A172 (cell line): ENCODE measurements around the gene EMILIN3. TPM values are rescaled to one million over a fixed set of nuclear protein-coding genes. Genes with fewer than 3 reads are reported as not detected.

Source experiments
- DNase-seq: peaks from one replicate; pipeline ENCODE4 v3.0.0-alpha.2; 2015; ENCODE audit warnings: low spot score
- total RNA-seq: library from RNA; depleted of rRNA; stranded (reverse); fragments of >200 nt; shearing (Covaris generic); gene quantifications from 2 replicates; pipeline ENCODE4 v1.2.3, GENCODE V29; 2014

The EMILIN3 gene
- total RNA-seq, 1 experiment from 2014 or later: not detected

- DNase-seq: no peak
Observed at GRCh38 chr20:41364236-41364855, 2.3 kb downstream of the EMILIN3 start.

GRCh38 chr20:41363601-41364000 is 3.0 kb downstream of the EMILIN3 start:
- no peak for DNase-seq

- no peak for DNase-seq
Observed at GRCh38 chr20:41362748-41363140, 3.9 kb downstream of the EMILIN3 start.

GRCh38 chr20:41361757-41362747 is 4.6 kb downstream of the EMILIN3 start:
- no peak for DNase-seq

GRCh38 chr20:41360831-41361756 is 5.5 kb downstream of the EMILIN3 start:
- DNase-seq: no peak

GRCh38 chr20:41359541-41360011 is 7.0 kb downstream of the EMILIN3 start:
- no peak for DNase-seq

- no peak for DNase-seq
Observed at GRCh38 chr20:41358717-41359116, 7.9 kb downstream of the EMILIN3 start.

- no peak for DNase-seq
Observed at GRCh38 chr20:41358230-41358629, 8.4 kb downstream of the EMILIN3 start.

- DNase-seq: no peak
Observed at GRCh38 chr20:41357424-41358163, 9.0 kb downstream of the EMILIN3 start.

- no peak for DNase-seq
Observed at GRCh38 chr20:41356951-41357350, 9.7 kb downstream of the EMILIN3 start.

- no peak for DNase-seq
Observed at GRCh38 chr20:41355598-41356203, 10.9 kb downstream of the EMILIN3 start.

- no peak for DNase-seq
Observed at GRCh38 chr20:41355192-41355591, 11.4 kb downstream of the EMILIN3 start.

GRCh38 chr20:41353530-41353929 is 13.1 kb downstream of the EMILIN3 start:
- no peak for DNase-seq

GRCh38 chr20:41352666-41353065 is 14.0 kb downstream of the EMILIN3 start:
- no peak for DNase-seq

GRCh38 chr20:41352106-41352505 is 14.5 kb downstream of the EMILIN3 start:
- no peak for DNase-seq

GRCh38 chr20:41350408-41350962 is 16.1 kb downstream of the EMILIN3 start:
- no peak for DNase-seq

GRCh38 chr20:41349943-41350342 is 16.7 kb downstream of the EMILIN3 start:
- DNase-seq: no peak

- no peak for DNase-seq
Observed at GRCh38 chr20:41349266-41349665, 17.4 kb downstream of the EMILIN3 start.

GRCh38 chr20:41348430-41349172 is 18.0 kb downstream of the EMILIN3 start:
- DNase-seq: no peak
